ENCODE measurements around the gene KCTD19. TPM values are rescaled to one million over a fixed set of nuclear protein-coding genes. Genes with fewer than 3 reads are reported as not detected.
A peak's percentile ranks its signal among the peaks of the same experiment; 100 is the strongest.

The KCTD19 gene
- polyA plus RNA-seq, 1 donor from 2014 or later = not detected

- Mint-ChIP-seq H3K36me3 (no peaks in the 10 kb centered on the region), H3K27me3 (peaks cover 8% of the 10 kb centered on the region), H3K9me3 (no peaks in the 10 kb centered on the region), H3K4me3 (no peak overlapping the region), H3K4me1 (no peaks in the 10 kb centered on the region), H3K27ac (no peak overlapping the region)
Measured at GRCh38 chr16:67302076-67302475, 24.5 kb downstream of the KCTD19 start.

DNA sequence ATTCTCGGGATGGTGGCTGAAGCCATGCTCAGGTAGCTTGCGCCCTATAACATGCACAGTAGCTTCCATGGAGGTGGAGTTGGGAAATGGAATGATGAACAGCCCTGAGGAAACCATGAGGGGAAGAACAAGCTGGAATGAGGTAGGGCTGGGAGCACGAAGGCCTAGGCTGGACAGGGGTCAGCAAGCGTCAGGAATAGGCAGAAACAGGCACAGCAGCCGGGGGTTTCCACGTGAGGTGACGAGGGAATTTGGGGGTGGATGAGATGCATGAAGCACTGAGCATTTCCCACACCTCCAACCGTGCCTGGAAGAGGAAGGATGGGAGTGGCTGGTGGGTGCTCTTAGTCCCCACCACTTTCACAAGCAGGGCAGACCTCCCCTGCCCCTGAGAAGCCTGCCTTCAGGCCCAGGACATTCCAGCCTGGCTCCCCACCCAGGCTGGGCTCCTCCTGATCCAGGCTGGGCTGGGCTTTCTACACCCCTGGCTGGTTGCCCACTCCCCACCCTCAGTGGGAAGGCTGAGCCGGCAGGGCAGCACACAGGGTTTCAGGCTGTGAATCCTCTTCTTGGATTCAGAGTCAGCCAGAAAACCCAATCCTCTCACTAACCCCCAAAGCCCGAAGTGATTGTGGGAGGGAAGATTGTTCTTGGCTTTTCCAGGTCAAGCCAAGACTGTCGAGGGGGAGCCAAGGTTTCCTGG, 25.3 kb downstream of the KCTD19 start:
- Mint-ChIP-seq H3K4me3 (no peak overlapping the region), H3K27me3 (peaks cover 8% of the 10 kb centered on the region), H3K27ac (no peak overlapping the region)

GRCh38 chr16:67299269-67299668, 27.3 kb downstream of the KCTD19 start:
- H3K27ac Mint-ChIP-seq = no peak overlapping the region
- no peaks in the 10 kb centered on the region for H3K4me1 Mint-ChIP-seq
- H3K4me3 Mint-ChIP-seq = no peak overlapping the region
- H3K9me3 Mint-ChIP-seq = no peaks in the 10 kb centered on the region
- no peaks in the 10 kb centered on the region for H3K36me3 Mint-ChIP-seq
- H3K27me3 Mint-ChIP-seq = peaks cover 8% of the 10 kb centered on the region

More for the DNA sequence above, 25.3 kb downstream of the KCTD19 start:
- no peaks in the 10 kb centered on the region for H3K36me3 Mint-ChIP-seq
- no peaks in the 10 kb centered on the region for H3K4me1 Mint-ChIP-seq
- no peaks in the 10 kb centered on the region for H3K9me3 Mint-ChIP-seq

DNA sequence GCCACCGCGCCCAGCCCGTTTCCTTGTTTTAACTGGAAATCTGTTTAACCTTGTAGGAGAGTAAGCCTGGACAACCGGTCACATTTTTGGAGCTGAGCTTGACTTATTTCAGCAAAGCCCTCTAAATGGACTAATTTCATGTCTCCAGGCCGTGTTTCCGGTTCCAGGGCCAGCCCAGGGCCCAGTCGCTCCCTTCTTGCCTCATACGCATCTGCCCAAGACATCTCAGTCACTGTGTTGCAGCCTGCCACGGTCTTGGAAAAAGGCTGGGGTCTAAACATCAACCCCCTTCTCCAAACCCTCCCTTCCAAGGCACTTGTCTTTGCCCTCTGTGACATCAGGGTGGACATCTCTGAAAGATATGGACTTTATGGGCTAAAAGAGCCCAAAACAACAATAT, 28.3 kb downstream of the KCTD19 start:
- Mint-ChIP-seq H3K27ac (no peak overlapping the region), H3K9me3 (no peaks in the 10 kb centered on the region), H3K4me1 (no peaks in the 10 kb centered on the region), H3K4me3 (no peak overlapping the region), H3K36me3 (no peaks in the 10 kb centered on the region), H3K27me3 (peaks cover 8% of the 10 kb centered on the region)

DNA sequence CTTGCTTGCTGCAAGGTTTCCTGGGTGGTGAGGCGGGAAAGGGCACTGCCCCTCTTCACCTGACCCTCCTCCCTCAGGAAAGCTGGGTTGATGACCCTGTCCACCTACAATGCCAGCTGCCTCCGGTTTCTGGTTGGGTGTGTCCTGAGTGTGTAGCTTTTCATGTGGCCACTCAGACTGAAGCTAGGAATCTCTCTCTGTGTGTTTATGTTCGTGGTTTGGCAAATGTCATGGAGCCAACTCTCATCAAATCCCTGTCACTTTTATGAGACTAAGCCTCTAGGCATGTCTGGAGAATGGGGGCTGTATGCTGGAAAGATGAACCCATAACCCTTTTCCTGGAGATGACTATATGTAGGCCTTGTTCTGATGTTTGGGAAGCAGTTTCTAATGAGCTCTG, 30.1 kb downstream of the KCTD19 start:
- peaks cover 0 to 3% (median 0%) of the 10 kb centered on the region in 3 donors for H3K4me1 Mint-ChIP-seq
- H3K27ac Mint-ChIP-seq = no peak overlapping the region
- no peak overlapping the region for H3K4me3 Mint-ChIP-seq

DNA sequence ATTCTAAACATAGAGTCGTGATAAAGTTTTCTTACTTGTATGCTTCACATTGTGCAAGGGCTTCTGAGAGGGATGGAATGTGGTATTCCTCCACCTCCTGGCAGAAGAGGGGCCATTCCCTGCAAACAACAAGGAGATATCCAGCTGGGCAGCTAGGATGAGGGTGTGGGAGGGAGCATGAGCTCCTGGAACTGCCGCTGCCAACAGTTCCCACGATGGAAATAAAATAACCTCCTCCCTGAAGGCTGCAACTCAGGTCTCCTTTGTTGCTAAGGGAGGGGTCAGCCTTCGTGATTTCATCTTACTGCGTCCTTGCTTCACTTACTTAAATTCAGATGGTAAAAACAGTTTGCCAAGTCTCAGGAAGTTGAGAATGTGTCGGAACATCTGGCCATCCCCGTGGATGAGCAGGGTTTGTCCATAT, 31.6 kb downstream of the KCTD19 start:
- H3K4me3 Mint-ChIP-seq = no peak overlapping the region
- H3K4me1 Mint-ChIP-seq = peaks cover 0 to 3% (median 0%) of the 10 kb centered on the region in 3 donors
- no peaks in the 10 kb centered on the region for H3K9me3 Mint-ChIP-seq
- H3K27me3 Mint-ChIP-seq = peaks cover 8% of the 10 kb centered on the region
- no peaks in the 10 kb centered on the region for H3K36me3 Mint-ChIP-seq
- no peak overlapping the region for H3K27ac Mint-ChIP-seq

More for the DNA sequence above, 30.1 kb downstream of the KCTD19 start:
- H3K36me3 Mint-ChIP-seq = no peaks in the 10 kb centered on the region
- peaks cover 8% of the 10 kb centered on the region for H3K27me3 Mint-ChIP-seq
- no peaks in the 10 kb centered on the region for H3K9me3 Mint-ChIP-seq

DNA sequence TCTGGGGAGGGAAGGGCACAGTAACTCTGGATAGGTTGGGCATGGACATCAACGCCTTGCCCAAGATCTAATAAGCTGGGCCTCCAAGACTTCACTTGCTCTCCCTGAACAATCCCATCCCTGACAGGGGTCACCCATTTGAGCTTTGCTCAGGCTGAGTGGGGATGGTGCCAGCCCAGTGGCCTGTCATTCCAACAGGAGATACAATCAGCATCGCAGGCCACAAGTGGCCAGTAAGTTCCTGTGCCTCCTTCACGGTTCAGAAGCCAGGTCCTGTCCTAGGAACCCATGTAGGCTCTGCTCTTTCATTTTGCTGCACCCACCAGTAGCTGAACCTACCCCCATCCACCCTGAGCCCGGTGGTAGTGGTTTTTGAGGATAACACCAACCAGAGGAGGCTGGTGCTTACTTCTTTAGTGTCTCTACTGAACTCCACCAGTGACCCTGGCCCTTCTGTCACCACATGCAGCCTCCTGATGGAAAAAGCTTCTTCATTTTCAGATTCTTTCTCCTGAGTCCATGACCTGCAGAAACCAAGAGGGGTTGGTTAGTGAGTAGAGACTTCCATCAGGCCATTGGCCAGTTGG, 32.3 kb downstream of the KCTD19 start:
- no peak overlapping the region for H3K27ac Mint-ChIP-seq
- H3K27me3 Mint-ChIP-seq = peaks cover 6% of the 10 kb centered on the region
- no peaks in the 10 kb centered on the region for H3K9me3 Mint-ChIP-seq
- H3K36me3 Mint-ChIP-seq = no peaks in the 10 kb centered on the region
- peaks cover 0 to 3% (median 0%) of the 10 kb centered on the region in 3 donors for H3K4me1 Mint-ChIP-seq
- no peak overlapping the region for H3K4me3 Mint-ChIP-seq

GRCh38 chr16:67291461-67291860, 35.1 kb downstream of the KCTD19 start:
- Mint-ChIP-seq H3K36me3 (no peaks in the 10 kb centered on the region), H3K27ac (no peak overlapping the region), H3K9me3 (no peaks in the 10 kb centered on the region), H3K27me3 (no peaks in the 10 kb centered on the region), H3K4me1 (peaks cover 0 to 3% (median 0%) of the 10 kb centered on the region in 3 donors), H3K4me3 (no peak overlapping the region)

DNA sequence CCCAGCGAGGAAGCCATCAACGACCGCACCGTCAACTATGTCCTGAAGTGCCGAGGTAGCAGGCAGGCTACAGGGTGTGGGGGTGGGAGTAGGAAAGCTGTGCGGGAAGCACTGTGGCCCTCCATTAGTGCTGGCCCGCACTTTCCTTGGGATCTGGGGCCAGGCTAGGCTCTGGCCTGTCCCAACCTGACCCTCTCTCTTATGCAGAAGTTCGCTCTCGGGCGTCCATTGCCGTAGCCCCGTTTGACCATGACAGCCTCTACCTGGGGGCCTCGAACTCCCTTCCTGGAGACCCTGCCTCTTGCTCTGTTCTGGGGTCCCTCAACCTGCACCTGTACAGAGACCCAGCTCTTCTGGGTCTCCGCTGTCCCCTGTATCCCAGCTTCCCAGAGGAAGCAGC, 38.6 kb downstream of the KCTD19 start:
- H3K27me3 Mint-ChIP-seq = no peaks in the 10 kb centered on the region
- no peak overlapping the region for H3K27ac Mint-ChIP-seq
- peaks cover 2% of the 10 kb centered on the region for H3K36me3 Mint-ChIP-seq
- no peak overlapping the region for H3K4me3 Mint-ChIP-seq
- H3K4me1 Mint-ChIP-seq = no peaks in the 10 kb centered on the region
- H3K9me3 Mint-ChIP-seq = no peaks in the 10 kb centered on the region

- Mint-ChIP-seq H3K27me3 (no peaks in the 10 kb centered on the region), H3K27ac (no peak overlapping the region), H3K4me1 (no peaks in the 10 kb centered on the region), H3K9me3 (no peaks in the 10 kb centered on the region), H3K36me3 (peaks cover 2% of the 10 kb centered on the region), H3K4me3 (no peak overlapping the region)
Measured at GRCh38 chr16:67286441-67287235, 39.9 kb downstream of the KCTD19 start.

GRCh38 chr16:67284699-67285646, 41.6 kb downstream of the KCTD19 start:
- Mint-ChIP-seq H3K4me3 (peak overlapping the region in 1 of 4 donors; percentile 17), H3K4me1 (no peaks in the 10 kb centered on the region), H3K27me3 (no peaks in the 10 kb centered on the region)

DNA sequence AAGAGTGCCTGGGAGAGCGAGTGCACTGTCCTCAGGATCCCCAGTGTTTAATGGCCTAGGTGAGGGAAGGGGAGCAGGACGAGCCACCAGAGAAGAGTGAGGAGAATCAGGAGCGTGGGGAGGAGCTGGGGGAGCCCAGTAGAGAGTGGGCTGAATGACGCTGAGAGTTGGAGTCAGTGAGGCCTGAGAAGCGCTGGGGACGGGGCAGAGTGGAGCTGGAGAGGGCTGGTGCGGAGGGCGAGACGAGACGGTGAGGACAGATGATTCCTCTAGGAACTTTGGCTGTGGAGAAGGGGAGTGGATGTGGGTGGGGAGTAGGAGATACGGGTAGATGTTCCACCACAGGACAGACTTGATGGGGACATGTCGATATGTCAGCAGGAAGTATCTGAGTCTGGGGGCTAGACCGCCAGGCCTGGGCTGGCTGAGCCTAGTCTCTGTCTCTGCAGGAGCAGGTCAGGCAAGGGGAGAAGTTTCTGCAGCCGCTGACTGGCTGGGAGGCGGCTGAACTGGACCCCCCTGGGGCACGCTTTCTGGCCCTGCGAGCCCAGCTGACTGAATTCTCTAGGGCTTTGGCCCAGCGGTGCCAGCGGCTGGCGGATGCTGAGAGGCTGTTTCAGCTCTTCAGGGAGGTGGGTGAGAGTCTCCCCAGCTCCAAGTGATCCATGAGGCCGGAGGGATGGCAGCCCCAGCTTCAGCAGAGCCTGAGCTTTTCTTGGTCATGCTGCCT, 42.5 kb downstream of the KCTD19 start:
- Mint-ChIP-seq H3K36me3 (peaks cover 2% of the 10 kb centered on the region), H3K9me3 (no peaks in the 10 kb centered on the region), H3K27me3 (no peaks in the 10 kb centered on the region), H3K4me1 (no peaks in the 10 kb centered on the region), H3K4me3 (no peak overlapping the region), H3K27ac (no peak overlapping the region)

More at GRCh38 chr16:67284699-67285646, 41.6 kb downstream of the KCTD19 start:
- Mint-ChIP-seq H3K36me3 (peaks cover 2% of the 10 kb centered on the region), H3K27ac (no peak overlapping the region), H3K9me3 (no peaks in the 10 kb centered on the region)

GRCh38 chr16:67283039-67283825, 43.3 kb downstream of the KCTD19 start:
- Mint-ChIP-seq H3K27ac (no peak overlapping the region), H3K36me3 (peaks cover 2% of the 10 kb centered on the region), H3K4me3 (no peak overlapping the region), H3K9me3 (no peaks in the 10 kb centered on the region), H3K4me1 (peaks cover 0 to 4% (median 0%) of the 10 kb centered on the region in 3 donors), H3K27me3 (no peaks in the 10 kb centered on the region)

All from IgD-negative memory B cell (primary cell).